Measurements from ENCODE around the gene CX3CR1.

Gene CX3CR1

GRCh38 chr3:39220407-39221140 lies 59.3 kb downstream of the CX3CR1 start:
- DNase-seq: no peak

- no peak for DNase-seq
Measured at GRCh38 chr3:39219702-39220101, 60.1 kb downstream of the CX3CR1 start.

- no peak for DNase-seq
Measured at GRCh38 chr3:39216176-39216790, 63.6 kb downstream of the CX3CR1 start.

GRCh38 chr3:39213613-39214012 lies 66.2 kb downstream of the CX3CR1 start:
- no peak for DNase-seq
